HG02642 (cell line): Measurements from ENCODE around the gene STAT4.

ENCODE experiments used
- ATAC-seq: cut with Tn5 transposase; IDR thresholded peaks from one replicate; pipeline ENCODE4 v1.9.1; 2021; ENCODE audit warnings: mild to moderate bottlenecking; ENCODE audit not compliant: unreplicated experiment, poor library complexity

STAT4 gene

DNA sequence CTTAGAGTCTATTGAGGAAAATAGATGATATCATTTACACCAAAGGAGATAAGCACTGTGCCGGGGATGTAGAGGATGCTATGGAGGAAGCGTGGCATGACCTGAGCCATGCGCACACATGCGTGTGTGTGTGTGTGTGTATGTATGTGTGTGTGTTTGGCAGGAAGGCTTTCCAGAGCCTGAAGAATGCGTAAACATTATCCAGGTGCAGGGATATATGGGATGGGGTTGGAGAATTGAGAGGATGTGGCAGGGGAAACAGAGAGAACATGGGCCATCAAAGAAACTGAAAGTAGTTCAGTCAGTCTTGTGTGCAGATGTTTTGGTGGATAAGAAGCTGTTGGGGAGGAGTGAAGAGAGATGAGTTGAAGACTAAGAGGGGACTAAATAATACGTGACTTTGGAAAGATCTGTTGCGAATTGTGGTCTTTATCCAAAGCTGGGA is 127.5 kb downstream of the STAT4 start:
- ATAC-seq: no peak

DNA sequence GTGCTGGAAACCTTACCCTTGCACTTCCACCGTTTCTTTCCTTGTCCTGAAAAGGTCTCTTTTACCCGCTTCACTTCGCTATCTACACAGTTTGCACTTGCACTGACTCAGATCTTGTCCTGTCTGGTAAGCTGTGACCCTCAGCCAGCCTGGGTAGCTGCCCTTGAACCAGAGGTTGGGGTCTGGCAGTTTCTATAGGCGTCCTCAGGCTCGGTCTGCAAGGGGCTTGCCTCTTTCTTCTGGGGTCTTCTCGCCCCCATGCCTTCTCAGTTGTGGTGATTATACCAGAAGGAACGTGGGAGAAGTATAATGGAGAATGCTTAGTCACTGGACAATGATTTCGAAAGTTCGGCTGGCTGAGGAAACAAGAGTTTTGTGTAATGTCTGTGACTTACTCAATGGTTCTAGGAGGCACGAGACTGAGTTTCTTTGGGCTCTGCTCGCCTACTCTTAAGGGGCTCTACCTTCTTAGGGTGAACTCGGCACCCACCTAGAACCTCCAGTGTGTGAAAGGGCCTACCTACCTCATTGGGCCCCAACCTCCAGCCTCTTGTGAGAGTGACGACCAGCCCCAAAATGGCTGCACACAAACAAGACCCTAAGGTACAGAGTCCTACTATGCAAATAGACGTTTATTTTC is 129.9 kb downstream of the STAT4 start:
- peak; percentile 16 for ATAC-seq

DNA sequence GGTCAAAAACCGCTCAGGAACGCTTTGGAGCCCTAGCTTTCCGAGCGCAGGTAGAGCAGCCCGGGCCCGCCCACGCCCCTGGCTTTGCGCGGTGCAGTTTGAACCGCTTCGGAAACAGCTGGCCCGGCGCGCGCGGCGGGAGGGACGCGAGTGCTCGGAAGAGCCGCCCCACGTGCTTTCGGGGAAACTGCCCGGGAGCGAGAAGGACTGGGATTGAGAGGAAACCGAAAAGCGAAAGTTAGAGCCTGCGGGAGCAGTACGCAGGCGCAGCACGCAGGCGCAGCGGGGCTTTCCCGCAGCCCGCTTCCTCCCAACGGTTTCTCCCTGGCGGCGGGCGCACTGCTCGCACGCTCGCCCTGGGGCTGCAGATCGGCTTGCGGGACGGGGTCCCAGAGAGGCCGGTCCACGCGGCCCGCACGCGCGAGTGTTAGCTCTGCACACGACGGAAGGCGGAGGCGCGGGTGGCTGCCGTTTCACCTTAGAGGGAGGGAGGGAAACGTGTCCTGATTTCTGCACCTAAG is 130.5 kb downstream of the STAT4 start:
- peak; percentile 78 for ATAC-seq

DNA sequence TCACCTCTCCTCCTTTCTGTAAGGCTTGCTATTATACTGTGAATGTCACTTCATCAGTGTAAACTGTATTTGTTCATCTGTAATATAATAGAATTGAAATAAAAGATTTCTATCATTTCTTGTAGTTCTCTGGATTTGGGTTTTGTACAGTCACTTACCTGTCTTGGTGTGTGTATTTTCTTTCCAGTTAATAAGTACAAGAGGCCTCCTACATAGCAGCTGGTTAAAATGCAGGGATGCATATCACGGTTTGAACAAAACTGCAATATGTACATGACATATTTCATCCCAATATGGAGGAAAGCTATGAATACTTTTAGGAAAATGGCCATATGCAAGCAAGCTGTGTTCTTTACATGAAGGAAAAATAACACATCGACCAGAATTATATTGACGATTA is 131.4 kb downstream of the STAT4 start:
- ATAC-seq: no peak

DNA sequence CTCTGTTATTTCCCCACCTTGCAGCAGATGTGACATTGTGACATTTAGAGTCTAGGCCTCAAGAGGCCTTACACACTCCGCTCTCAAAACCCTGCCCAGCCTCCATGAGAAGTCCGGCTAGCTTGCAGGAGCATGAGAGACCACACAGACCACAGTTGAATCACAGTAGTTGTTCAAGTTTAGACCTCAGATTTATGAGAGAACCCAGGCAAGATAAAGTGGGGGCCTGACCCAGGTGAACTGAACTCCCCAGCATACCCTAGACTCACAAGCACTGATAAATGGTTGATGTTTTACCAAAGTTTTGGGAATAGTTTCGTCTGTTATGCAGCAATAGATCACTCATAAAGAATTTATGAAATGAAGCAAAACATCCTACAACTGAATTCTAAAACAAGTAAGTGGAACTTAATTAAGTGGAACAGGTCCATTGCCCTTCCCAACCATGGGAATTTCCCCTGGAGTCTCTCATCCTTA is 132.1 kb downstream of the STAT4 start:
- ATAC-seq: peak; percentile 19

DNA sequence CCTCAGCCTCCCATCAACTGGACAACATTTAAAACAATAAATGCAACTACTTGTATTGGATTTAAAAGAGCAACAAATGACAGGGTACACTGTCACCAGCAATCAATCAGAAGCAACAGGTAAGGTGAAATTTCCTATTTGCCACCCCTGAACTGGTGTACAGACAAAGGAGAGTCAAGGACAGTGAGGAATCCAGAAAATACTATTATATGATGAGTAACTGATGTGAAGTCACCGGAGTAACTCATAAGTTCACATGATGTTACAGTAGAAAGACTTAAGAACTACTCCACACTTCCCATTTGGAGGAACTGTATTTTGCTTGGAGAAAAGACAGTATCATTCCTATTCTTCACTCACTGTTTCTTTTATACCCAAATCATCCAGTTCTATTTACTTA is 132.7 kb downstream of the STAT4 start:
- ATAC-seq: no peak

DNA sequence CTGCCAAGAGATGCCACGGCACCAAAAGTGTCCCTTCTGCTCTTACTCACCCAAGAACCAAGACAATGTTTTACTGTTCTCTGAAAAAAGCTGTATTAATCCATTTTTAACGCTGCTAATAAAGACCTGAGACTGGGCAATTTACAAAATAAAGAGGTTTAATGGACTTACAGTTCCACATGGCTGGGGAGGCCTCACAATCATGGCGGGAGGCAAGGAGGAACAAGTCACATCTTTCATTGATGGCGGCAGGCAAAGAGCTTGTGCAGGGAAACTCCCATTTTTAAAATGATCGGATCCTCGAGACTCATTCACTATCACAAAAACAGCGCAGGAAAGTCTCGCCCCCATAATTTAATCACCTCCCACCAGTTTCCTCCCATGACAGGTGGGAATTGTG is 135.0 kb downstream of the STAT4 start:
- ATAC-seq: no peak

DNA sequence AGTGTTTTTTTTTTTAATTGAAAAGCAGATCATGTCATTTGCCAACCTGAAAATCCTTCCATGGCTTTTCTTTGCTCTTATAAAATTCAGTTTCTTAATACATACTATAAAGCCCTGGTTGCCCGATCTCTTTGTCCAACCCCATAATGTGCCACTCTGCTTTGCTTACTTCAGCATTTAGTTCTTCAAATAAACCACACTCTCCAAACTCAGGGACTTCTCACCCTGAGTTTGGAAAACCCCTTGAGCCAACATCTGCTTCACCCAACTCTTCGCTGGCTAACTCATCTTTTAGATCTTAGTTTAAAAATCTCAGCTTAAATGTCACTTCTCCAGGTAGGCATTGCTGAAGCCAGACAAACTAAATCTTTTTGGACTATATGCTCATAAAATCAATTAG is 135.6 kb downstream of the STAT4 start:
- ATAC-seq: no peak

DNA sequence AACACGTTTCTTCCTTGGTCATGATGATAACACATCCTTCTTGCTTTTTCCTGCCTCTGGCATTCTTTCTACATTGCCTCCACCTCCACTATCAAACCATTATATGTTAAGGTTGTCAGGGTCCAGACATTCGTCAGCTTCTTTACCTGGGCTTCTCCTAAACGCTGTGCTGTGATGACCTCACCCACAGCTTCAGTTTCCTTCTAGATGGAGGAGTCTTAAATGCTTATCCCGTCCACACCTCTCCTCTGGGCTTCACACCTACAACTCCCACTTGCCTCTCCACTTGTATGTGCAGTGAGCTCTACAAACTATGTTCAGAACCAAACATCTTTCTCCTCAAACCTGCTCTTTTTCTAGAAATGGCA is 136.2 kb downstream of the STAT4 start:
- ATAC-seq: no peak

DNA sequence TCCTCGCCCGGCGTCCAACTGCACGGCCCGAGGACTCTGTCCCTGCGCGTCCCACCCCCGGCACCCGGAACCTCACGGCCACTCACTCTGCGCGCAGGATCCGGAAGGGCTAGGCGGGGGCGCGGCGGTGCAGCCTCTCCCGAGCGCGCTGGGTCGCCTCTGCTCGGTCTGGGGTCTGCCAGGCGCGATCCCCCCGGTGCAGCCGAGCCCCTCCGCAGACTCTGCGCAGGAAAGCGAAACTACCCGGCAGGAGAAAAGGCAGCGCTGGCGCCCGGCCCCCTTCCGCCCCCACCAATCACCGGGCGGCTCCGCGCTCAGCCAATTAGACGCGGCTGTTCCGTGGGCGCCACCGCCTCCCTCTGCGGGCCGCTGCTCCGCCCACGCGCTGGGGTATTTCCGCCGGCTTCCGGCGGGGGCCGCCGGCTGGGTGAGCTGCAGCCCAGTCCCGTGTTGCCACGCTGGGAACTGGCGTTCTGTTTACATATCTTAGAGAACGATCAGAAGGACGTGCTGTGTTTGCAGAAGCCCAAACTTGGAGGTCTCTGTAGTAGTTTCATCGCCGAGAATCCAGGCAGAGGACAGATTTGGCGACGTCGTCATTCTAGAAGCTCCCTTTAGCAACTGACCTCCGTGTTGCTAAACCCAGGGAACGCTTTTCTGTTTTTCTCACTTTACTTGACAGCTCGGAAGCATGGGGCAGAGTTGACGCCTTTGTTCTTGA is 136.7 kb downstream of the STAT4 start, which contains the start of gene STAT1:
STAT1 (minus strand) TSS at position 240 of the 721 bp plus-strand sequence. CDS start 4,168 bp downstream, outside the sequence.
- peak; percentile 86 for ATAC-seq

DNA sequence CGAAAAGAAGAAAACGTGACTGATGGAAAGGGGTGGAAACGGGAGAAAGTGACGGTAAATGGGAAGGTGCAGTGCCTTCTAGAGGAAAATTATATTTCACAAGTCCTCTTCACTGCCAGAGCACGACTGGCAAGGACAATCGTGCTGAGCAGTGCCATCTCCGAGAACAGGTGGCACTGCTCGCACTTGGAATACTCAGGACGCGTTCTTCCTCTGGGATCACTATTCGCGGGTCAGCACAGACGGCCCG is 137.2 kb downstream of the STAT4 start:
- ATAC-seq: no peak

DNA sequence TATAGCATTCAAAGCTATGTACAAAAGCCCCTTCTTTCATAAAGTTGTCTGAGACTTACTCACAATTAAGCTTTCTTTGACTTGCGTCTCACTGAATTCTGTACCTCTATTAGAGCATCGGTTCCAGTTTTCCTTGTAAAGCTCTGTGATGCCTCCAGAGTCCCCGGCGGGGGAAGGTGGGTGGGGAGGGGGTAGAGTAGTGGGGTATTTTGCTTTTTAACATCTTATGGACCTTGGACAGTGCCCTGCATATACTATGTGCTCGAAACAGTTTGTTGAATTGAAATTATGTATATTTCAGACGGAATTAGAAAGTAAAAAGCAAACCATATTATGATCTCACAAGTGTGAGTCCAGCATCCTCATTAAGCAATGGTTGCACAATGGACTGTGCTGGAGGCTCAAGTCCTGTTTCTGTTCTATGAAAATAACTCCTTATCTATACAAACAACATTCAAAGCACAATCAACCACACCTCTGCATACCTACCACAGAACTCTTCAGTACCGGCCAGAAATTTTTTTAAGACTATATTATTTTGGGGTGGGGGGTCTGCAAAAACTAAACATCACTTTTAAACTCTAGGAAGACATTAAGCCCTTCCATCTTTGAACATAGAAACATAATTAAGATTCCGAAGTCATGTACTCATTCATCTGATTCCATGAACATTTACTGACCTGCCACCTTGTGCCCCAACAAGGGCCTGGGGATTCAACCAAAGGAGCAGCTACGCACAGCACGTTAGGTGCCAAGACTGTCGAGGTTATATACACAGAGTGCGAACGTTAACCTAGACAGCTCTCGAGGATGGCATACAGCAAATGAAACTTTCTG is 137.7 kb downstream of the STAT4 start:
- ATAC-seq: no peak

DNA sequence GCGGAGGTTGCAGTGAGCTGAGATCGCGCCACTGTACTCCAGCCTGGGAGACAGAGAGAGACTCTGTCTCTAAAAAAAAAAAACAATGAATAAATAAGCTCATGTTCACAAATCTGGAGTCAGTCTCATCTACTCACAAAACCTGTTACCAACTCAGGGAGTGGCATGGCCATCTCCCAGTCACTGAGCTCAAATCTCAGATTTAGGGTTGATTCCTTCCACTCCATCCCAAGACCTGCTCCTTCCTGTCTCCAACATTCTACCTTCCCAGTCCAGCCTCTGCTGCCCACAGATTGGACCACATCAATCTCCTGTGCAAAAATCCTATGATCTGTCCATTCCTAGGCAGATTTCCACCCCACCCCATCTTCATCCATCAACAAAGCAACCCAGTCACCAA is 138.4 kb downstream of the STAT4 start:
- no peak for ATAC-seq

DNA sequence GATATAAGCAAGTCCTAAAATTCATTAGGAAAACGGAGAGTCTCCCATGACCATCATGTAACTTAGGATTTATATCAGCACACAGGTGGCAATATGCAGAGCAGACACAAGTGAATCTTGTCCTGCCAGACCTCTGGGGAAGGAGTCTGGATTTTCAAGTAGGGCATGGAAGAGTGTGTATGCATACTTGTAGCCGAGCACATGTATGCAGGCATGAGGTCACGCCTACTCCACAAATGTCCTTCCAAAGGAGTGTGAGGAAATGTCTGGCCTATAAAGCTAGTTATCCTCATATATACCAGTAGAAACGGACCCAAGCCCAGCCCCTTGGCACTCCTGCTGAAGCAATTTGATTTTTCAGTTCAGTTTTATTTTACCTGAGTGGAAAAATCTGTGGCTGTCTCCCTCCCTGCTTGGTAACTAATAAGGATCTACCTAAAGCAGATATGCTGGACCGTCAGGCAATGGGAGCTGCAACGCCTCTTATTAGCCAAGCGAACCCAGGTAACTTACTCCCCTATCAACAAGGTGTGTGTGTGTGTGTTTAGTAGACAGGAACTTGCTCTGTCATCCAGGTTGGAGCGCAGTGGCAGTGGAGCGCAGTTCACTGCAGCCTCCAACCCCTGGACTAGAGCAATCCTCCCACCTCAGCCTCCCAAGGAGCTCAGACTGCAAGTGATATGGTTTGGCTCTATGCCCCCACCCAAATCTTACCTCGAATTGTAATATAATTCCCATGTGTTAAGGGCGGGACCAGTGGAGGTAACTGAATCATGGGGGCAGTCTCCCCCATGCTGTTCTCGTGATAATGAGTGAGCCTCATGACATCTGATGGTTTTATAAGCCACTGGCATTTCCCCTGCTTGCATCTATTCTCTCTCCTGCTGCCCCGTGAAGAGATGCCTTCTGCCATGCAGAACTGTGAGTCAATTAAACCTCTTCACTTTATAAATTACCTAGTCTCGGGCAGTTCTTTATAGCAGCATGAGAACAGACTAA is 139.6 kb downstream of the STAT4 start:
- ATAC-seq: no peak

DNA sequence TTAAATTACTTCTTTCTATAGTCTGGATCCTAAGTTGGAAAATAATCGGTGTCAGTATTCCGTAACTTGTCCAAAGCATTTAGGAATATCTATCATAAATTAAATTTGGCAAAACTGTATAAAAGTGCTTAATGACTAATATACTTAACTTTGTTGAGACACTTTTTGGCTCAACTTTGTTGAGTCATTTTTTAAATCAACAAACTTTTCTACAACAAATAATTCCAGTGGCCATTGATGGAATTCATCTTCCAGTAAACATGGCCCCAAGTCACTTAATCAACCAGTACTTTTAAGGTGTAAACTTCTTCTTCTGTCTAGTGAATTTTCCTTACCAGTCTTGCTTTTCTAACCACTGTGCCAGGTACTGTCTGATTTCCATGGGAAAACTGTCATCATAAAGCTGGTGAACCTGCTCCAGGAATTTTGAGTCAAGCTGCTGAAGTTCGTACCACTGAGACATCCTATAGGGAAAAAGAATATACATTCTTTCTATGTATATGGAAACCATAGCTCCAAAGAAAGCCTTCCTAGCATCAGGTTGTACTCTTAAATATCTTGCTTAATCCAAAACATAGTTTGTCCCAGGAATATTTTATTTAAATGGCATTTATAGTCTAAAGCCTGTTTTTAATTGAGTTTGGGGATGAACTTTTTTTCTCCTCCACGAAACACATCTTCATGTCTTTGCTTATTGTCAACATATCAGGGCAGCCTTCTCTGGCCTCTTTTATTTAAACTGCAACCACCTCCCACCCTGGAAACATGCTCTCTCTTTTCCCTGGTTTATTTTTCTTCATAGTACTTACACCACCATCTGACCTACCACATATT is 141.0 kb downstream of the STAT4 start:
- ATAC-seq: no peak

DNA sequence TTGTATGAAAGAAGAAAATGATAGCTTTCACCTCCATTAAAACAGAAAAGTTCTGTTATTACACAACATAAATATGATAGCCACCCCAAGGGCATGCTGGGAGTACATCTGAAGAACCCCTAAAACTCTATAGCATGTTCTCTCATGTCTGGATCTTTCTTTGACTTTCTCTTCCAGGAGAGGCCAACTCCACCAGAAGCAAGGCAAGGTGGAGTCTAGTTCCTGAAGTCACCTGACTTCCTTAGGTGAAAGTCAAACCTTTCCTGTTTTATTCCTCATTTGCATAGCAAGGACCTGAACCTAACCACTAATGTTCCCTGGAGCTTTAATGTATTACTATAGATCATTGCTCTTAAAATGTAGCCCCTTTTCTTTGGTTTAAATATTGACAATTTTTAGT is 142.5 kb downstream of the STAT4 start:
- ATAC-seq: no peak

DNA sequence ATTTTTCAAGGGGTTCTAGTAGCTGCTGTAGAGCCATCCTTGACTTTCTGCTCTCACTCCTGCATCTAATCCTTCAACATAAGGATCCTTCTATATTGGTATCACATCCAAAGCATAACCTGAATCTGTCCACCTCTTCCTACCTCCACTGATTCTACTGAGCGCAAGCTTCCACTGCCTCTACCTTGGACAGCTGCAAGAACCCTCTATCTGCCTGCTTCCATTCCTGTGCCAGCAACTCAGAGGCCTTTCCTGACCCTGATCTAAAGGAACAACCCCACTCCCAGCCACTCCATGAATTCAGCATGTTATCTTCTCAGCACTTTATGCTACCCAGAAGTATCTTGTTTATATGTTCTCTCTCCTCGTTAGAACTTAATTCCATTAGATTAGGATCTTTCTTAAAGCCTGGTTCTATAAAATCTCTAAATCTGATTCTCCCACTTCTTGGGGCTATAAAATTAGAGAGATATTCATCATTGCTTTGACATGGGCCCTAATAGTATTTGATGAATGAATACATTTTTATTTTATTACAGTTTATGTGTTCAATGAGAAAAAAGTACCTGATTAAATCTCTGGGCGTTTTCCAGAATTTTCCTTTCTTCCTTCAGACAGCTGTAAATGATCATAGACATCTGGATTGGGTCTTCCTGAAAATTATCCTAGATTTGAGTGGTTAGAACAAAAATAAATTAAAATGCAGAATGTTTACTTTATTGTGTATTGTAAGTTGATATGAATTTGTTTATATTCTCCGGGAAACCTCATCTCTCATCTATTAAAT is 143.6 kb downstream of the STAT4 start:
- ATAC-seq: no peak

DNA sequence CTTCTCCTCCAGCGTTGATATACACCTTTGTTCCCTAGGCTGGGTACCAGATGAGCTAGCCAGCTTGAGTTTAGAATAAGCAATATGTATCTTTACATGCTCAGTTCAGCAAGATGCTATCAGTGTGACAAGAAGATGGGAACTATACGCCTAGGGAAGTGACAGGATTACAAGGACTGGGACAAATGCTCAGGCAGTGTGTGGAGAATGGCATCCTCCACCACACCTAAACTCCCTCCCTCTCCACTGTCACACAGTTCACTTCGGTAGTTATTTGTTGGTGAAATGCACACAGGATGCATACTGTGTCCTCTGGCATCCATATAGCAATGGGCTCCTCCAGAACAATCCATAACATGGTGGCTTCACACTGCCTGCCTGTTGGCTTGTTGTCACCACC is 144.5 kb downstream of the STAT4 start:
- no peak for ATAC-seq
